Activated B cell treated with CpG ODN at 0.5 μM for 24 hours (primary cell): Measurements from ENCODE around the gene KCNJ4. TPM values are rescaled to one million over a fixed set of nuclear protein-coding genes. Genes with fewer than 3 reads are reported as not detected.

Source experiments
- ATAC-seq: fragments of 200-7000 bp; cut with Tn5 transposase; one replicate; pipeline ENCODE4 v1.10.0; 2021; ENCODE audit warnings: low read depth, mild to moderate bottlenecking, moderate library complexity
- CTCF ChIA-PET: fragments of 350-600 bp; sonication (Branson Sonifier 250); formaldehyde crosslinking; loops from one replicate; lab custom pipeline; 2021; ENCODE audit warnings: antibody characterized with exemption; lab: Charles Lee
- POLR2A ChIA-PET: fragments of 350-600 bp; sonication (Branson Sonifier 250); formaldehyde crosslinking; loops from one replicate; lab custom pipeline; 2021; ENCODE audit warnings: antibody characterized with exemption; lab: Charles Lee
- DNase-seq: peaks from one replicate; pipeline ENCODE4 v3.0.0; 2022
- H3K27ac Mint-ChIP-seq: one replicate; pipeline ENCODE4 v1.8.0; 2020; ENCODE audit warnings: mixed read lengths
- H3K27me3 Mint-ChIP-seq: one replicate; pipeline ENCODE4 v1.8.0; 2021; ENCODE audit warnings: mixed read lengths
- H3K36me3 Mint-ChIP-seq: one replicate; pipeline ENCODE4 v1.8.0; 2021; ENCODE audit warnings: low read depth, mixed read lengths
- H3K4me1 Mint-ChIP-seq: one replicate; pipeline ENCODE4 v1.8.0; 2021; ENCODE audit warnings: mixed read lengths
- H3K4me3 Mint-ChIP-seq: one replicate; pipeline ENCODE4 v1.8.0; 2020; ENCODE audit warnings: mild to moderate bottlenecking, mixed read lengths
- H3K9me3 Mint-ChIP-seq: one replicate; pipeline ENCODE4 v1.8.0; 2020; ENCODE audit warnings: mixed read lengths
- CTCF ChIP-seq: fragments of 200-600 bp; IDR thresholded peaks from one replicate; pipeline ENCODE4 v1.8.0; 2022; ENCODE audit warnings: antibody characterized with exemption, mild to moderate bottlenecking
- intact Hi-C: fragments of 100-400 bp; cut with micrococcal nuclease; formaldehyde crosslinking; loops from one replicate; pipeline ENCODE4 v1.15.1; 2024
- total RNA-seq: library from RNA; stranded (reverse); gene quantifications from 2 replicates; pipeline ENCODE4 v1.2.3, GENCODE V29; 2022

KCNJ4 gene
- total RNA-seq, 1 donor from 2014 or later, result not detected

GRCh38 chr22:38462960-38463784, 8.2 kb upstream of the KCNJ4 start:
- no peak for TF ChIP-seq CTCF
- ChIA-PET POLR2A (no interaction called here), CTCF (no interaction called here)
- Mint-ChIP-seq H3K27me3 (peaks cover 71% of the 10 kb centered on the region), H3K9me3 (no peaks in the 10 kb centered on the region), H3K27ac (no peak overlapping the region), H3K4me1 (peaks cover 12% of the 10 kb centered on the region), H3K4me3 (no peak overlapping the region), H3K36me3 (no peaks in the 10 kb centered on the region)
- DNase-seq (no peak), ATAC-seq (no peak)
- intact Hi-C loops, result no loop called here

GRCh38 chr22:38461414-38462081, 6.5 kb upstream of the KCNJ4 start:
- Mint-ChIP-seq H3K4me3 (no peak overlapping the region), H3K9me3 (no peaks in the 10 kb centered on the region), H3K27ac (no peak overlapping the region), H3K36me3 (no peaks in the 10 kb centered on the region), H3K27me3 (peaks cover 77% of the 10 kb centered on the region), H3K4me1 (peaks cover 9% of the 10 kb centered on the region)
- ChIA-PET CTCF (no interaction called here), POLR2A (no interaction called here)
- peak; percentile 67 for ATAC-seq
- intact Hi-C loops, result no loop called here
- no peak for DNase-seq
- TF ChIP-seq CTCF, result no peak

GRCh38 chr22:38461057-38461413, 6.0 kb upstream of the KCNJ4 start:
- Mint-ChIP-seq H3K27me3 (peaks cover 77% of the 10 kb centered on the region), H3K4me3 (no peak overlapping the region), H3K9me3 (no peaks in the 10 kb centered on the region), H3K36me3 (no peaks in the 10 kb centered on the region), H3K4me1 (peaks cover 13% of the 10 kb centered on the region), H3K27ac (no peak overlapping the region)
- no peak for ATAC-seq
- ChIA-PET POLR2A (no interaction called here), CTCF (no interaction called here)
- intact Hi-C loops, result no loop called here
- TF ChIP-seq CTCF, result no peak
- no peak for DNase-seq

GRCh38 chr22:38460426-38460840, 5.4 kb upstream of the KCNJ4 start:
- Mint-ChIP-seq H3K4me3 (no peak overlapping the region), H3K27me3 (peaks cover 74% of the 10 kb centered on the region)
- TF ChIP-seq CTCF, result no peak

More at GRCh38 chr22:38460426-38460840, 5.4 kb upstream of the KCNJ4 start:
- Mint-ChIP-seq H3K9me3 (no peaks in the 10 kb centered on the region), H3K36me3 (no peaks in the 10 kb centered on the region), H3K4me1 (peaks cover 11% of the 10 kb centered on the region), H3K27ac (no peak overlapping the region)
- ChIA-PET CTCF (no interaction called here), POLR2A (no interaction called here)
- DNase-seq, result no peak
- no peak for ATAC-seq
- intact Hi-C loops, result no loop called here
